Erythroblast (primary cell): ENCODE results near the gene NAPG.
"Not testable (repeated sequence)": the region's sequence is repeated elsewhere in the genome, so short reads cannot be mapped to it uniquely, and the experiment has no call there.

Experiments
- GATA1 ChIP-seq: IDR thresholded peaks from 2 replicates; pipeline ENCODE4 v1.6.1; 2011; ENCODE audit warnings: low read depth, mild to moderate bottlenecking, control low read depth, low read length, moderate library complexity
- POLR2A ChIP-seq: IDR thresholded peaks from 2 replicates; pipeline ENCODE4 v1.6.1; 2011; ENCODE audit warnings: mild to moderate bottlenecking, low read length

DNA sequence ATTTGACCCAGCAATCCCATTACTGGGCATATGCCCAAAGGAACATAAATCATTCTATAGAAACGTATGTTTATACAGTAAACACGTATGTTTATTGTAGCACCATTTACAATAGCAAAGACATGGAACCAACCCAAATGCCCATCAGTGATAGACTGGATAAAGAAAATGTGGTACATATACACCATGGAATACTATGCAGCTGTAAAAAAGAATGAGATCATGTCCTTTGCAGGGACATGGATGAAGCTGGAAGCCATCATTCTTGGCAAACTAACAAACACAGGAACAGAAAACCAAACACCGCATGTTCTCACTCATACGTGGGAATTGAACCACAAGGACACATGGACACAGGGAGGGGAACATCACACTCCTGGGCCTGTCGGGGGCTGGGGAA, 13.3 kb downstream of the NAPG start:
- not testable (repeated sequence) for TF ChIP-seq POLR2A, GATA1
